ENCODE measurements around the gene OGFOD2. TPM values are rescaled to one million over a fixed set of nuclear protein-coding genes. Genes with fewer than 3 reads are reported as not detected.

The OGFOD2 gene
- total and polyA plus RNA-seq, 7 donors: 6.4 to 25.3 (median 8.5) TPM

GRCh38 chr12:122956035-122956434, 19.0 kb upstream of the OGFOD2 start:
- H3K9me3 ChIP-seq: no peaks in the 10 kb centered on the region
- no peak overlapping the region for H3K27ac ChIP-seq
- no peaks in the 10 kb centered on the region for H3K27me3 ChIP-seq (ENCODE audit: insufficient read depth in 3 of 3, low read length in 2 of 3)
- no peaks in the 10 kb centered on the region for H3K36me3 ChIP-seq (ENCODE audit: insufficient read depth in 1 of 2, low read depth in 1 of 2)
- 70 to 80% (median 70%) methylated on average over 2 of the region's 2 CpGs for WGBS, 3 donors
- no peaks in the 10 kb centered on the region for H3K4me1 ChIP-seq
- H3K4me3 ChIP-seq: no peak overlapping the region
- ATAC-seq (no peak), DNase-seq (no peak)
- intact Hi-C loops (cut with DNase I): no loop called here
- no peak for TF ChIP-seq CTCF (IDR thresholded peaks at IDR 0.05)

- intact Hi-C loops (cut with DNase I): no loop called here
- no peaks in the 10 kb centered on the region for H3K9me3 ChIP-seq
- no peaks in the 10 kb centered on the region for H3K4me1 ChIP-seq
- DNase-seq: no peak
- WGBS, 3 donors: 79 to 83% (median 79%) methylated on average over 5 of the region's 5 CpGs
- peak overlapping the region; percentile 43 for H3K27ac ChIP-seq
- ATAC-seq: peak in 1 of 4 donors; percentile 18
- no peak for TF ChIP-seq CTCF (IDR thresholded peaks at IDR 0.05)
- no peak overlapping the region for H3K4me3 ChIP-seq
- H3K36me3 ChIP-seq (ENCODE audit: insufficient read depth in 1 of 2, low read depth in 1 of 2): no peaks in the 10 kb centered on the region
- H3K27me3 ChIP-seq (ENCODE audit: insufficient read depth in 3 of 3, low read length in 2 of 3): no peaks in the 10 kb centered on the region
Measured at GRCh38 chr12:122958198-122958888, 16.7 kb upstream of the OGFOD2 start.

GRCh38 chr12:122959566-122960192, 15.4 kb upstream of the OGFOD2 start:
- TF ChIP-seq CTCF (IDR thresholded peaks at IDR 0.05): no peak
- Histone ChIP-seq H3K4me1 (peaks cover 8% of the 10 kb centered on the region), H3K27me3 (ENCODE audit: insufficient read depth in 3 of 3, low read length in 2 of 3) (no peaks in the 10 kb centered on the region), H3K4me3 (no peak overlapping the region), H3K9me3 (no peaks in the 10 kb centered on the region), H3K36me3 (ENCODE audit: insufficient read depth in 1 of 2, low read depth in 1 of 2) (no peaks in the 10 kb centered on the region), H3K27ac (no peak overlapping the region)
- 87 to 91% (median 88%) methylated on average over 31 to 35 of the region's 35 CpGs for WGBS, 3 donors
- ATAC-seq (no peak), DNase-seq (no peak)
- intact Hi-C loops (cut with DNase I): no loop called here

GRCh38 chr12:122960193-122960569, 14.9 kb upstream of the OGFOD2 start:
- no peaks in the 10 kb centered on the region for H3K27me3 ChIP-seq (ENCODE audit: insufficient read depth in 3 of 3, low read length in 2 of 3)

More at GRCh38 chr12:122960193-122960569, 14.9 kb upstream of the OGFOD2 start:
- intact Hi-C loops (cut with DNase I): no loop called here
- Histone ChIP-seq H3K4me3 (no peak overlapping the region), H3K4me1 (peaks cover 13% of the 10 kb centered on the region), H3K9me3 (no peaks in the 10 kb centered on the region), H3K36me3 (ENCODE audit: insufficient read depth in 1 of 2, low read depth in 1 of 2) (no peaks in the 10 kb centered on the region), H3K27ac (no peak overlapping the region)
- ATAC-seq (no peak), DNase-seq (no peak)
- 92 to 97% (median 96%) methylated on average over 8 of the region's 8 CpGs for WGBS, 3 donors
- no peak for TF ChIP-seq CTCF (IDR thresholded peaks at IDR 0.05)

All from psoas muscle (tissue), 8 donors.